Panc1 (cell line): ENCODE results near the gene MTX1.

Experiments
- CTCF ChIP-seq: fragments of 450-650 bp; IDR thresholded peaks from 2 replicates; pipeline ENCODE4 v1.5.1; 2017; ENCODE audit warnings: mild to moderate bottlenecking
- POLR2AphosphoS5 ChIP-seq: IDR thresholded peaks from 2 replicates; pipeline ENCODE4 v1.6.1; 2012; ENCODE audit warnings: mild to moderate bottlenecking, low read depth, low read length, moderate library complexity
- SIN3A ChIP-seq: IDR thresholded peaks from 2 replicates; pipeline ENCODE4 v1.6.1; 2012; ENCODE audit warnings: low read depth, mild to moderate bottlenecking, low read length, moderate library complexity, borderline replicate concordance; ENCODE audit not compliant: insufficient read depth
- TCF7L2 ChIP-seq: IDR thresholded peaks from 2 replicates; pipeline ENCODE4 v1.6.1; 2011; ENCODE audit warnings: mild to moderate bottlenecking, low read depth, low read length, inconsistent platforms
- TF ChIP-seq, protein P1 (sequence below), 2 experiments: IDR thresholded peaks; 2 replicates each; pipeline ENCODE4 v1.6.1; 2011 to 2012; ENCODE audit warnings: low read depth in 2 of 2, control low read depth in 1 of 2, low read length in 1 of 2, mild to moderate bottlenecking in 1 of 2, moderate library complexity in 1 of 2; ENCODE audit not compliant: insufficient read depth in 1 of 2

DNA sequence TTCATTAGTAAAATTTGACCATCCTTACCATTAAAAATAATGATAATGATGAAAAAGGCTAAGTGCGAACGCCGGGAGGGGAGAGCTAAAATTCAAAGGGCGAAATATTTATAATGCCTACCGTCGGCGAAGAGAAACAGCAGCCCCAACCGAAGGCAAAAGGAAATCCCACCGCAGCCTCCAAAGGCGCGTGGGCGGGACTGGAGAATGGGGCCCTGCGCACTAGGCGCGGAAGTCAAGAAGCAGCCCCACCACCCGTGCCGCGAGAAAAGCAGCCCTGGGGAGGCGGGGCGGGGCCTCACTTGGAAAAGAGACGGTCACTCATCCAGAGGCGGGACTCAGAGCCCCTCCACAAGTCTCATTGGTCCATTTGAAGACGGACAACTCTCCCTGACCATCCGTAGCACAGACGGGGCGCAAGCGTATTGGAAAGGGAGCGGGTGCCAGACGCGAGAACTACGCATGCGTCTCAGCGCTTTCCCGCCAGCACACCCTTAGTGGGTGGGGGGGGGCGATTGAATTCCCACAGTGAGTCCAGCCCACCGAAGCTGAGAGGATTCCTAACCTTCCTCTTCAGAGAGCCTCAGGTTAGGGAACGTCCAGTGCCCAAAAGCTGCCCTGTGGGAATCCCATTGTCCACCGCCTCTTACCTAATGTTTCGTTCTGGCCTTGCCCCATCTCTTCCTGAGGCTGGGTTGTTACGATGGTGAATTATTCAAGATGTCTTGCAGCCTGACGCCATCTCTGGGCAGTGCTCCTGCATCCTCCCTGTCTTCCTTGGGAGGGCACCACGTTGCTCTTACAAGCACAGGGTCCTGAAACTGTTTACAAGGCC, 19.0 kb downstream of the MTX1 start:
- no peak for TF ChIP-seq CTCF
- TF ChIP-seq, protein P1, sequence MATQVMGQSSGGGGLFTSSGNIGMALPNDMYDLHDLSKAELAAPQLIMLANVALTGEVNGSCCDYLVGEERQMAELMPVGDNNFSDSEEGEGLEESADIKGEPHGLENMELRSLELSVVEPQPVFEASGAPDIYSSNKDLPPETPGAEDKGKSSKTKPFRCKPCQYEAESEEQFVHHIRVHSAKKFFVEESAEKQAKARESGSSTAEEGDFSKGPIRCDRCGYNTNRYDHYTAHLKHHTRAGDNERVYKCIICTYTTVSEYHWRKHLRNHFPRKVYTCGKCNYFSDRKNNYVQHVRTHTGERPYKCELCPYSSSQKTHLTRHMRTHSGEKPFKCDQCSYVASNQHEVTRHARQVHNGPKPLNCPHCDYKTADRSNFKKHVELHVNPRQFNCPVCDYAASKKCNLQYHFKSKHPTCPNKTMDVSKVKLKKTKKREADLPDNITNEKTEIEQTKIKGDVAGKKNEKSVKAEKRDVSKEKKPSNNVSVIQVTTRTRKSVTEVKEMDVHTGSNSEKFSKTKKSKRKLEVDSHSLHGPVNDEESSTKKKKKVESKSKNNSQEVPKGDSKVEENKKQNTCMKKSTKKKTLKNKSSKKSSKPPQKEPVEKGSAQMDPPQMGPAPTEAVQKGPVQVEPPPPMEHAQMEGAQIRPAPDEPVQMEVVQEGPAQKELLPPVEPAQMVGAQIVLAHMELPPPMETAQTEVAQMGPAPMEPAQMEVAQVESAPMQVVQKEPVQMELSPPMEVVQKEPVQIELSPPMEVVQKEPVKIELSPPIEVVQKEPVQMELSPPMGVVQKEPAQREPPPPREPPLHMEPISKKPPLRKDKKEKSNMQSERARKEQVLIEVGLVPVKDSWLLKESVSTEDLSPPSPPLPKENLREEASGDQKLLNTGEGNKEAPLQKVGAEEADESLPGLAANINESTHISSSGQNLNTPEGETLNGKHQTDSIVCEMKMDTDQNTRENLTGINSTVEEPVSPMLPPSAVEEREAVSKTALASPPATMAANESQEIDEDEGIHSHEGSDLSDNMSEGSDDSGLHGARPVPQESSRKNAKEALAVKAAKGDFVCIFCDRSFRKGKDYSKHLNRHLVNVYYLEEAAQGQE (IDR thresholded peaks at IDR 0.05; ENCODE audit: insufficient read depth in 1 of 2, low read depth in 2 of 2, low read length in 1 of 2) = no peak; a peak in 1 of 4 replicates
- TF ChIP-seq POLR2AphosphoS5 = peak; percentile 97
- TF ChIP-seq TCF7L2 = no peak
- peak; percentile 74; the same call in 1 of the 2 replicates for TF ChIP-seq SIN3A
